HK-2 (cell line): ENCODE data around the gene RASL12.
A peak's percentile ranks its signal among the peaks of the same experiment; 100 is the strongest.
"Not testable (repeated sequence)": the region's sequence is repeated elsewhere in the genome, so short reads cannot be mapped to it uniquely, and the experiment has no call there.

Experiments
- DNase-seq: peaks from one replicate; pipeline ENCODE4 v3.0.0-alpha.2; 2018; ENCODE audit not compliant: unreplicated experiment

Gene RASL12

DNA sequence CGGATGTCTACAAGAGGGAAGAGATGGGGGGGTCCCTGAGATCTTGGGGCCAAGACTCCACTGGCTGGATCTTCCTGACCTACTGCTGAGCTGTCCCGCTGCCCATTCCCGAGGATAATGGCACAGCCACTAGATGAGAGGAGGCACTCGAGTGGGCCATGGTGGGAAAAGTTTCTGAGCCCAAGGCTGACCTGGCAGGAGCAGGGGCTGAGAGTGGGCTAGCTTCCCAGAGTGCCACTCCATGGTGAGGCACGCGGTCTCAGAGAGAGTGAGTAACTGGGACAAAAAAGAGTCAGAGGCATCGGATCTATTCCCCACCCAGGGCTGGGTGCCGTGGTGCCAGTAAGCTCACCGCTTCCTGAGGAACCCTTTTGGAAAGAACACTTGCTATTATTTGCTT is 11.7 kb downstream of the RASL12 start:
- DNase-seq, result no peak

DNA sequence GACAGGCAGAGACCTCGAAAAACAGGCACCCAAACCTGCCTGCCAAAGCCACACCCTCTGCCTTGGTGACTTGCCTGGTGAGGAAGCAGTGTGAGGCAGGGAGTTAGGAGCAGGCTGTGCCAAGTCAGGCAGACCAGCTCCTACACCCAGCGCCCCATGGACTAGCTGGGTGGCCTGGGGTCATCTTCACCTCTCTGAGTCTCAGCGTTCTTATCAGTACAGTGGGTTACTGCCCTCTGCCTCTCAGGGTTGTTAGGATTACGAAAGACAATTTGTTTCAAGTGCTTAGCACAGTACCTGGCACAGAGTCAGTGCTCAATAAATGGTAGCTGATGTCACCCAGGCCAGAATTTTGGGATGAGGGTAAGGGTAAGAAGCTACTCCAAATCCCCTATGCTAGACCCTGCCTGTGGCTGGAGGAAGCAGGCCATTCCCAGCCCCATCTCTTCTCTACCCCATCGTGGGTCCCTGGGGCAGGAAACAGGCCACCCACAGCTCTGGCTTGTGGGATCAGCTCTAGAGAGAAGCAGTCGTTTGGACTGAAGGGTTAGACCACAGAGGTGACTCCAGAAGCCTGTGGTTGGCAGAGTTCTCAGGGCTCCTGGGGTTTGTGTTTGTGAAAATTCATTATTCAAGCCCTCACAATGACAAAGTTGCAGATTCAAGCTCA is 12.5 kb downstream of the RASL12 start:
- no peak for DNase-seq

DNA sequence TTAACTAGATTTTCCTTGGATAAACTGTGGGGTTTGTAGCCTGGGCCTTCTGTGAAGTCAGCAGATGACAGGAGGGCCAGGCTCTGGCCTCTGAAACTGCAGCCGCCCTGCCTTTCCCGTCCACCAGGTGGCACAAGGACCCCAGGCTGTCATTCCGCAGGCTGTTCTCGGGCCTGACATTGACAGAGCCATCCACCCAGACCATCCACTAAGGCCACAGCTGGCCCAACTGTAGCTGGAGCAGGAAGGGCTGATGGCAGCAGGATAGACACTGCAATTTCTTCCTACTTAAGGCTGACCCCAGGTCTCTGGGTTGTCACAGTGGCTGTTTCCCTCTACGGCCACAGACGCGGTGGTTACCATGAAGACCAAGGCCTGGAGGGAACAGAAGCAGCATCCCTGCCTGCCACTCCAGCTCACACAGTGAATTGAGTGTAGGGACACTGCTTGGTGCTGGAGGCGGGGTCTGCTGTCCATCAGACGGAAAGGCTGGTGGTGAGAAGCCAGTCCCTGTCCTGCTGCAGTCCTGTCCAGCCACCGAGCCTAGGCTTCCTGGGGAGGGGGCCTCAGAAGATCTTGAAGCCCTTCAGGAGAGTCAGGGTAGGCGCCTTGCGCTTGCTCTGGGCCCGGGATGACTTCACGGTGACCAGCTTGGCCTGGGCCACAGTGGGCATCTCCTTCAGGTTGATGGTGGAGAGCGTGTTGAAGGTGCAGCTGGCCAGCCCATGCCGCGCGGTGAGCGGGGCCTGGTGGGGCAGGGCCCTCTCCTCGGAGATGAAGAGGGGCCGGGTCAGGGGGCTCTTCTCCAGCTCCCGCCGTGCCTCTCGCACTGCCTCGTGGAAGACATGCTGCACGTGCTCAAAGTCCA is 13.2 kb downstream of the RASL12 start:
- peak; percentile 72 for DNase-seq

DNA sequence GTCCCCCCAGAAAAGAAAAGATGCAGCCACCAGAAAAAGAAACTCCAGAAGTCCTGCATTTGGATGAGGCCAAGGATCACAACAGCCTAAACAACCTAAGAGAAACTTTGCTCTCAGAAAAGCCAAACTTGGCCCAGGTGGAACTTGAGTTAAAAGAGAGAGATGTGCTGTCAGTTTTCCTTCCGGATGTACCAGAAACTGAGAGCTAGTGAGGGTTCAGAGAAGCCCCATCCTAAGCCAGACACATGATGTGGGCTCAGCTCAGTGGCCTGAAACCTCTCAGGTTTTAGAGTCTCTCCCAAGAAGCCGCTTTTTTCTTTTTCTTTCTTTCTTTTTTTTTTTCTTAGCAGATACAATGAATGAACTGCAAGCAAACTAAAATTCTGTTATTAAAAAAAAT is 14.8 kb downstream of the RASL12 start:
- DNase-seq, result no peak

GRCh38 chr15:65051266-65051665 is 16.5 kb downstream of the RASL12 start:
- DNase-seq, result no peak

DNA sequence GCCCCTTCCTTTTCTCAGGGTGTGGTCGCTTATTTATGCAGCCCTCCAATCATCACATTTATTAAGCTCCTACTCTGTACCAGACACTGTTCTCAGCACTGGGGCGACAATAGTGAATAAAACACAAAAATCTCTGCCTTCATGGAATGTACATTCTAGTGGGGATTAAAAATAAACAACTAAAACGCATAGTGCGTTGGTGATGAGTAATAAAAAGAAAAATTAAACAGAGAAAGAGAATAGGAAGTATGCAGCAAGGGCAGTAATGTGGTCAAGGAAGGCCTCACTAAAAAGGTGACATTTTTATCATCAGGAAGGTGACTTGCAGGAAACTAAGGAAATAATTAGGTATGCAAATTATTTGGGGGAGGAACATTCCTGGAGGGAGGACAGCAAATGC is 17.5 kb downstream of the RASL12 start:
- no peak for DNase-seq

DNA sequence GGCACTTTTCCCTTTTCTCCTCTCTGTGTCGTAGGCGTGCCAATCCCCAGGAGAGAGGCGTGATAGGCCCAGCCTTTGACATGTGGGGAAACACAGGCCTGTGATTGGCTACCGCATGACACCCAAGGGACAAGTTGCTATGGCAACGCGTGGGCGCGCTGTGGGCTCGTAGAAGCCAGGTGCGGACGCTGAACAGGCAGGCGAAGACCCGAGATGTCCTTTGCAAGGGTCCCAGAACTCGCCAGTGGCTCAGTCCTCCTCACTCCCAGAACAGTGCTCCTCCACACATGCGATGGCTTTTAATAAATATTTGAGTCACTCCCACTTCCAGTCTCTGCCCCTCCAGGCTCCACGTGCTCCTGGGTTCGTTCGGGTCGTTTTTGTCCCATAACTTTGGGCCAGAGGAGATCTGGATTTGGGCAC is 18.4 kb downstream of the RASL12 start:
- DNase-seq, result no peak

- DNase-seq, result no peak
Observed at GRCh38 chr15:65048241-65048640, 19.6 kb downstream of the RASL12 start.

- no peak for DNase-seq
Observed at GRCh38 chr15:65044724-65045481, 22.9 kb downstream of the RASL12 start, which contains the start of gene SLC51B. Gene SLC51B (plus strand): TSS chr15:65045387. CDS start chr15:65050005, 4,618 bp downstream.

GRCh38 chr15:65044218-65044617 is 23.6 kb downstream of the RASL12 start:
- DNase-seq, result not testable (repeated sequence)

- DNase-seq, result no peak
Observed at GRCh38 chr15:65042776-65043327, 24.9 kb downstream of the RASL12 start.

- no peak for DNase-seq
Observed at GRCh38 chr15:65041787-65042186, 26.0 kb downstream of the RASL12 start.

GRCh38 chr15:65040461-65040860 is 27.3 kb downstream of the RASL12 start:
- no peak for DNase-seq

DNA sequence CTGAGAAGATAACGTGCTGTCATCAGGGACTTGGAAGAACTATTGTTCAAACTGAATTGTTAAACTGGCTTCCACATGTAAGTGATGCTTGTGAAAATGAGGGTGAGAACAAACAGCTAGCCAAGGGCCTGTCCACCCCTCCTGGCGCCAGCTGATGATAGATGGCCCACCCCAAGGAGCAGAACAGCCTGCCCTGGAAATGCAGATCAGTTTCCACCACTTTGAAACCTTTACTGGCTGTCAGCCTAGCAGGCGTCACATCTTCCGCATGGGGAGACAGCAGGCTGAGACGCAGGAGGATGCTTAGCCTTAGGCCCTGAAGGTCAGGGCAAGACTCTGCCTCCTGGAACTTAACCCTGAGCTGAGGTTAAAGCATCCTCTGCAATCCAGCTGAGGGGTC is 29.0 kb downstream of the RASL12 start:
- no peak for DNase-seq

- DNase-seq, result no peak
Observed at GRCh38 chr15:65038428-65038827, 29.4 kb downstream of the RASL12 start.

GRCh38 chr15:65037309-65037708 is 30.5 kb downstream of the RASL12 start:
- no peak for DNase-seq

DNA sequence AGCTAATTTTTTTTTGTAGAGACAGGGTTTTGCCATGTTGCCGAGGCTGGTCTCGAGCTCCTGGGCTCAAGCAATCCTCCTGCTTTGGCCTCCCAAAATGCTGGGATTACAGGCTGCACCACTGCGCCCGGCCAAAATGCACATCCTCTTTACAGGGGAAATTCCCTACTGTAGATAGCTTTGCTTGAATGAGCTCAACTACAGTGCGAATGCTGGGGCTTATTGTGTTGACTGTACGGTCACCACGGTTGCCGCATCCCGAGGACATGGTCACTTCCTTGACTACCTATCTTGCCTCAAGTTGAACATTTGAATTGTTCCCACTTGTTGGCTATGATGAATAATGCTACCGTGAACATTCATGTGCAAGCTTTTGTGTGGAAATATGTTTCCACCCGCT is 33.1 kb downstream of the RASL12 start:
- no peak for DNase-seq

GRCh38 chr15:65033659-65034269 is 34.0 kb downstream of the RASL12 start:
- no peak for DNase-seq

DNA sequence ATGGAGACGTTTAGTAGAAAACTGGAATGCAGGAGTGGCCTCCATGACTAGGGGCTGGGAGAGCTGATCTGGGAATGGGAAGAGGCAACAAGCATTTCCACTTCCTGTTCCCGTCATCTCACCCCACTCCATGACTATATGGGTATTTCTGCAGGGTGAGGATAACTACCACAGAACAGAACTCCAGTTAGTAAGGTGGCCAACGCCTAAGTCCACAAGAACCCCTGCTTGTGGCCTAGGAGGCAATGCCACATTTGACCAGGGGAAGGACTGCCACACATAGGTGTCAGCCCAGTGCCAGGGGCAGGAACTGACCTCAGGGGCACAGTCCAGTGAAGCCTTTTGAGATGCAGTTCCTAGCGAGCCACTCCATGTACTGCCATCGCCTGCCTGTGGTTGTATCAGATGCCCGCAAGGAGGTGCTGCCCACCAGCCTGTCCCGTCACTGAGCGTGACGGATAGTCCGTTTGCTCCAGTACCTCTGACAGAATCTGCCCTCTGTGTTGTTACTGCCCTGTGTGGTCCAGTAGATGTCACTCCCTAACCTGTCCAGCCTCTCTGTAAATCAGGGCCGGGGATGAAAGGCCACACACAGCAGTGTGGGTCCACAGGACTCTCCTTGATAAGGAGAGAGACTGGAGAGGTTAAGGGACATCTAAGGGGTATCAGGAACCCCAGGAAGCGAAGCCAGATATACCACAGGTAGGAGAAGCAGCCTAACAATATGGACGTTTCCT is 34.8 kb downstream of the RASL12 start:
- DNase-seq, result peak; percentile 76

DNA sequence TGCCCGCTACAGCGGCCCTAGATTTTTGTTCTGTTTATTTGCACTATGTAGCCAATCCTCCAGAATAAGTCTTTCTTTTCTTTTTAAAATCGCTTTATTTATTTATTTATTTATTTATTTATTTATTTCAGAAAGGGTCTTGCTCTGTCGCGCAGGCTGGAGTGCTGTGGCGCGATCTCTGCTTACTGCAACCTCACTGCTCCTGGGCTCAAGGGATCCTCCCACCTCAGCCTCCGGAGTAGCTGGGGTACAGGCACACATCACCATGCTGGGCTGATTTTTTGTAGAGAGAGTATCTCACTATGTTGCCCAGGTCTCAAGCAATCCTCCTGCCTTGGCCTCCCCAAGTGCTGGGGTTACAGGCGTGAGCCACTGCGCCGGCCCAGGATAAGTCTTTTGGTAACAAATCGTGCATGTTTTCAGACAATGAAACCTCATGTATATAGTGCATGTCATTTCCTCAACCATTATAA is 38.0 kb downstream of the RASL12 start:
- no peak for DNase-seq
